ENCODE data around the gene MKNK1.

DNA sequence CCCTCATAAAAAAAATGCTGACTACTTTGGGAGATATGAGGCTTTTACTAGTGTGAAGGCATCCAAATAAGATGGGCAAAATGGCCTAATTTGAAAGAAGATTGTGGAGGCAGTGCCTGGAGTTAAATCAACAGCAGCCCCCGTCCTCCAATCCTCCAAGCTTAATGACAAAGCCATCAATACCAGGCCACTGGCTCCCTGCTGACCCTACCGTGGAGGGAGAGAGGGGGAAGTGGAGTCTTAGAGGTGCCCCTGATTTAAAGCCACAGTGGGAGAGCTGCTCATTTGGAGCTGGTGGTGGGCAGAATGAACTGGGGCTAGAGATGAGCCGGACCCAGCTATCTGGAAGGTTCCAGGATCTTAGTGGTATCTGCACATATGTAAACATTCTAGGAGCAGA, 28.3 kb downstream of the MKNK1 start:
- no peak for TF ChIP-seq FOXK1 (CRISPR knock-in tag; IDR thresholded peaks at IDR 0.05)
- TF ChIP-seq, protein P1, sequence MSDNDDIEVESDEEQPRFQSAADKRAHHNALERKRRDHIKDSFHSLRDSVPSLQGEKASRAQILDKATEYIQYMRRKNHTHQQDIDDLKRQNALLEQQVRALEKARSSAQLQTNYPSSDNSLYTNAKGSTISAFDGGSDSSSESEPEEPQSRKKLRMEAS (CRISPR knock-in tag; IDR thresholded peaks at IDR 0.05), result no peak
- TF ChIP-seq, protein P2, sequence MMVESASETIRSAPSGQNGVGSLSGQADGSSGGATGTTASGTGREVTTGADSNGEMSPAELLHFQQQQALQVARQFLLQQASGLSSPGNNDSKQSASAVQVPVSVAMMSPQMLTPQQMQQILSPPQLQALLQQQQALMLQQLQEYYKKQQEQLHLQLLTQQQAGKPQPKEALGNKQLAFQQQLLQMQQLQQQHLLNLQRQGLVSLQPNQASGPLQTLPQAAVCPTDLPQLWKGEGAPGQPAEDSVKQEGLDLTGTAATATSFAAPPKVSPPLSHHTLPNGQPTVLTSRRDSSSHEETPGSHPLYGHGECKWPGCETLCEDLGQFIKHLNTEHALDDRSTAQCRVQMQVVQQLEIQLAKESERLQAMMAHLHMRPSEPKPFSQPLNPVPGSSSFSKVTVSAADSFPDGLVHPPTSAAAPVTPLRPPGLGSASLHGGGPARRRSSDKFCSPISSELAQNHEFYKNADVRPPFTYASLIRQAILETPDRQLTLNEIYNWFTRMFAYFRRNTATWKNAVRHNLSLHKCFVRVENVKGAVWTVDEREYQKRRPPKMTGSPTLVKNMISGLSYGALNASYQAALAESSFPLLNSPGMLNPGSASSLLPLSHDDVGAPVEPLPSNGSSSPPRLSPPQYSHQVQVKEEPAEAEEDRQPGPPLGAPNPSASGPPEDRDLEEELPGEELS (CRISPR knock-in tag; IDR thresholded peaks at IDR 0.05), result no peak
- TF ChIP-seq CTCF (IDR thresholded peaks at IDR 0.05), result no peak
- TF ChIP-seq KAT7 (CRISPR knock-in tag; IDR thresholded peaks at IDR 0.05; ENCODE audit: borderline replicate concordance), result no peak
- TF ChIP-seq, protein P3, sequence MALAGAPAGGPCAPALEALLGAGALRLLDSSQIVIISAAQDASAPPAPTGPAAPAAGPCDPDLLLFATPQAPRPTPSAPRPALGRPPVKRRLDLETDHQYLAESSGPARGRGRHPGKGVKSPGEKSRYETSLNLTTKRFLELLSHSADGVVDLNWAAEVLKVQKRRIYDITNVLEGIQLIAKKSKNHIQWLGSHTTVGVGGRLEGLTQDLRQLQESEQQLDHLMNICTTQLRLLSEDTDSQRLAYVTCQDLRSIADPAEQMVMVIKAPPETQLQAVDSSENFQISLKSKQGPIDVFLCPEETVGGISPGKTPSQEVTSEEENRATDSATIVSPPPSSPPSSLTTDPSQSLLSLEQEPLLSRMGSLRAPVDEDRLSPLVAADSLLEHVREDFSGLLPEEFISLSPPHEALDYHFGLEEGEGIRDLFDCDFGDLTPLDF (CRISPR knock-in tag; IDR thresholded peaks at IDR 0.05), result no peak
- no peak for TF ChIP-seq ZNF121 (CRISPR knock-in tag; IDR thresholded peaks at IDR 0.05)
- no peak for TF ChIP-seq RELA (CRISPR knock-in tag; IDR thresholded peaks at IDR 0.05; ENCODE audit: borderline replicate concordance)
- no peak for TF ChIP-seq NR1H2 (CRISPR knock-in tag; IDR thresholded peaks at IDR 0.05)
- TF ChIP-seq ATF2 (CRISPR knock-in tag; IDR thresholded peaks at IDR 0.05; ENCODE audit: borderline replicate concordance, low read depth), result no peak
- TF ChIP-seq JUN (CRISPR knock-in tag; IDR thresholded peaks at IDR 0.05), result no peak
- no peak for TF ChIP-seq ATF1 (CRISPR knock-in tag; IDR thresholded peaks at IDR 0.05)
